B cell (primary cell): Measurements from ENCODE around the gene NMNAT2. TPM values are rescaled to one million over a fixed set of nuclear protein-coding genes. Genes with fewer than 3 reads are reported as not detected.

ENCODE experiments used
- ATAC-seq: fragments of 200-7000 bp; cut with Tn5 transposase; one replicate; pipeline ENCODE4 v1.10.0; 2021; ENCODE audit warnings: low read depth, mild to moderate bottlenecking, moderate number of reproducible peaks, moderate library complexity
- CTCF ChIA-PET: fragments of 350-600 bp; sonication (Branson Sonifier 250); formaldehyde crosslinking; loops from one replicate; lab custom pipeline; 2021; ENCODE audit warnings: antibody characterized with exemption, inconsistent platforms; lab: Charles Lee
- POLR2A ChIA-PET: fragments of 350-600 bp; sonication (Branson Sonifier 250); formaldehyde crosslinking; loops from one replicate; lab custom pipeline; 2021; ENCODE audit warnings: antibody characterized with exemption; lab: Charles Lee
- DNase-seq: peaks from one replicate; pipeline ENCODE4 v3.0.0; 2013
- H2AFZ ChIP-seq: 2 replicates; pipeline ENCODE4 v1.6.1; 2012; ENCODE audit warnings: mild to moderate bottlenecking, low read depth, low read length; ENCODE audit not compliant: insufficient read depth, poor library complexity, severe bottlenecking
- H3K27ac ChIP-seq, 2 donors: 1 replicate in 1 of 2; 2 replicates in 1 of 2; pipeline ENCODE4 v1.5.1; 2012 to 2013; ENCODE audit warnings: low read length in 2 of 2, mild to moderate bottlenecking in 2 of 2, moderate library complexity in 1 of 2
- H3K27me3 ChIP-seq, 4 experiments: fragments of 200-600 bp in 1 of 4; sonication (generic) in 1 of 4; replicated peaks in 1 of 4; 1 replicate in 2 of 4; 2 replicates in 2 of 4; pipeline versions ENCODE4 v1.6.1 to v1.7.0; 2013 to 2016; ENCODE audit warnings: low read length in 3 of 4, mild to moderate bottlenecking in 2 of 4, mixed read lengths in 1 of 4, moderate library complexity in 1 of 4; ENCODE audit not compliant: insufficient read depth in 4 of 4, control insufficient read depth in 3 of 4; ENCODE audit errors: control extremely low read depth in 1 of 4
- H3K36me3 ChIP-seq, 2 experiments: replicated peaks in 1 of 2; 1 replicate in 1 of 2; 2 replicates in 1 of 2; pipeline versions ENCODE4 v1.6.1 to v1.7.1; 2013; ENCODE audit warnings: low read length in 1 of 2; ENCODE audit not compliant: insufficient read depth in 2 of 2, control insufficient read depth in 1 of 2; ENCODE audit errors: control extremely low read depth in 1 of 2, extremely low read depth in 1 of 2
- H3K4me1 ChIP-seq, 2 donors: fragments of 200-600 bp in 1 of 2; sonication (generic) in 1 of 2; 1 replicate in 1 of 2; 2 replicates in 1 of 2; pipeline versions ENCODE4 v1.5.1 to v1.6.1; 2013 to 2017; ENCODE audit warnings: low read length in 2 of 2; ENCODE audit not compliant: control insufficient read depth in 2 of 2, insufficient read depth in 2 of 2
- H3K4me2 ChIP-seq: replicated peaks from 2 replicates; pipeline ENCODE3; 2012; ENCODE audit warnings: mild to moderate bottlenecking, low read depth, low read length; ENCODE audit not compliant: poor library complexity, severe bottlenecking
- H3K4me3 ChIP-seq, 5 experiments: fragments of 200-600 bp in 1 of 5; sonication (generic) in 1 of 5; 1 replicate in 3 of 5; 2 replicates in 2 of 5; pipeline versions ENCODE4 v1.5.1 to v1.7.0; 2011 to 2016; ENCODE audit warnings: low read length in 4 of 5, mild to moderate bottlenecking in 4 of 5, low read depth in 2 of 5, control low read depth in 1 of 5, moderate library complexity in 1 of 5; ENCODE audit not compliant: insufficient read depth in 1 of 5; ENCODE audit errors: control extremely low read depth in 1 of 5, extremely low read depth in 1 of 5
- H3K79me2 ChIP-seq: fragments of 200-600 bp; sonication (generic); one replicate; pipeline ENCODE4 v1.6.0; 2016; ENCODE audit warnings: low read length; ENCODE audit not compliant: control insufficient read depth, insufficient read depth
- H3K9ac ChIP-seq: fragments of 200-600 bp; sonication (generic); 2 replicates; pipeline ENCODE4 v1.6.1; 2017; ENCODE audit warnings: mild to moderate bottlenecking, low read length, moderate library complexity
- H3K9me3 ChIP-seq, 3 donors: one replicate each; pipeline versions ENCODE4 v1.6.1 to v1.7.1; 2013; ENCODE audit warnings: low read length in 2 of 3; ENCODE audit not compliant: control insufficient read depth in 2 of 3, insufficient read depth in 1 of 3; ENCODE audit errors: control extremely low read depth in 1 of 3
- H4K20me1 ChIP-seq: 2 replicates; pipeline ENCODE4 v1.6.0; 2012; ENCODE audit warnings: mild to moderate bottlenecking, low read length; ENCODE audit not compliant: insufficient read depth, control insufficient read depth, poor library complexity, severe bottlenecking
- H3K27ac Mint-ChIP-seq: one replicate; pipeline ENCODE4 v1.8.0; 2021; ENCODE audit warnings: mixed read lengths
- H3K27me3 Mint-ChIP-seq: one replicate; pipeline ENCODE4 v1.8.0; 2021; ENCODE audit warnings: mixed read lengths
- H3K4me1 Mint-ChIP-seq: one replicate; pipeline ENCODE4 v1.8.0; 2021; ENCODE audit warnings: mixed read lengths
- H3K4me3 Mint-ChIP-seq: one replicate; pipeline ENCODE4 v1.8.0; 2021; ENCODE audit warnings: mixed read lengths
- H3K9me3 Mint-ChIP-seq: one replicate; pipeline ENCODE4 v1.8.0; 2022; ENCODE audit warnings: mixed read lengths; ENCODE audit not compliant: insufficient read depth
- CTCF ChIP-seq: fragments of 200-600 bp; IDR thresholded peaks from one replicate; pipeline ENCODE4 v1.8.0; 2022; ENCODE audit warnings: antibody characterized with exemption, mild to moderate bottlenecking
- EZH2 ChIP-seq: IDR thresholded peaks from 2 replicates; pipeline ENCODE4 v1.6.1; 2012; ENCODE audit warnings: borderline replicate concordance, low read depth, mild to moderate bottlenecking, moderate library complexity, low read length; ENCODE audit not compliant: insufficient read depth, poor library complexity, severe bottlenecking
- WGBS: methylation state at CpG from one replicate; pipeline ENCODE4 v1.1.5; 2013; ENCODE audit warnings: missing lambda C conversion rate; ENCODE audit not compliant: insufficient coverage; 5-methylcytosine and 5-hydroxymethylcytosine counted together
- intact Hi-C: fragments of 100-400 bp; cut with micrococcal nuclease; formaldehyde crosslinking; loops from one replicate; pipeline ENCODE4 v1.10.0; 2022
- polyA plus RNA-seq: library from polyadenylated mRNA; depleted of rRNA; stranded (reverse); fragments of >200 nt; gene quantifications from 2 replicates; pipeline ENCODE4 v1.2.3, GENCODE V29; 2012
- total RNA-seq, 2 donors: library from RNA; stranded (reverse); fragments of 120-200 nt in 1 of 2; gene quantifications; 1 replicate in 1 of 2; 2 replicates in 1 of 2; pipeline versions ENCODE4 v1.2.3 to v1.2.4, GENCODE V29; 2013 to 2022

The NMNAT2 gene
- total and polyA plus RNA-seq, 2 donors (not counting 1 experiment from before 2014, with no cell fraction given): not detected

- no peaks in the 10 kb centered on the region for H3K9me3 Mint-ChIP-seq
- Histone ChIP-seq H3K4me2 (no peak overlapping the region), H3K36me3 (no peaks in the 10 kb centered on the region), H4K20me1 (no peaks in the 10 kb centered on the region), H3K27me3 (peaks cover 0 to 4% (median 0%) of the 10 kb centered on the region in 4 experiments), H3K4me1 (no peaks in the 10 kb centered on the region), H3K9ac (no peak overlapping the region), H3K4me3 (no peak overlapping the region), H3K9me3 (no peaks in the 10 kb centered on the region), H2AFZ (no peak overlapping the region), H3K79me2 (no peaks in the 10 kb centered on the region), H3K27ac (no peak overlapping the region)
- H3K4me1 Mint-ChIP-seq: no peaks in the 10 kb centered on the region
- ATAC-seq (no peak), DNase-seq (no peak)
- no peak overlapping the region for H3K27ac Mint-ChIP-seq
- intact Hi-C loops: no loop called here
- H3K4me3 Mint-ChIP-seq: no peak overlapping the region
- ChIA-PET CTCF (interaction anchor here (0.6 to 3.3 kb wide), 5 partner anchors 8 to 348 kb away, joined by 3 to 14 read pairs (median 4); no protein-coding TSS in a partner anchor), POLR2A (no interaction called here)
- 62% methylated on average over 2 of the region's 7 CpGs for WGBS
- peaks cover 5% of the 10 kb centered on the region for H3K27me3 Mint-ChIP-seq
- TF ChIP-seq EZH2 (no peak), CTCF (no peak)
Observed at GRCh38 chr1:183277821-183278738, 140.1 kb downstream of the NMNAT2 start.
